ENCODE measurements around the gene POLN. TPM values are rescaled to one million over a fixed set of nuclear protein-coding genes. Genes with fewer than 3 reads are reported as not detected.
"Not testable (repeated sequence)": the region's sequence is repeated elsewhere in the genome, so short reads cannot be mapped to it uniquely, and the experiment has no call there.

POLN gene
- total RNA-seq, 2 donors from 2014 or later, result 2.8 to 2.9 TPM

- H3K27ac Mint-ChIP-seq, result no peak overlapping the region
- no peak overlapping the region for H3K27ac ChIP-seq (ENCODE audit: low read depth, low read length)
- no peak for TF ChIP-seq CTCF (conservative IDR thresholded peaks at IDR 0.05)
- no peaks in the 10 kb centered on the region for H3K4me1 ChIP-seq (ENCODE audit: control insufficient read depth, insufficient read depth, low read length)
- 97% methylated on average over 4 to 6 of the region's 6 CpGs for WGBS, 2 experiments (ENCODE audit: insufficient coverage in 1 of 2, insufficient read length in 1 of 2)
- H3K36me3 ChIP-seq (ENCODE audit: control insufficient read depth, insufficient read depth, low read length), result peaks cover 38% of the 10 kb centered on the region
- no peaks in the 10 kb centered on the region for H3K4me1 Mint-ChIP-seq
- DNase-seq, result no peak
- H3K36me3 Mint-ChIP-seq (ENCODE audit: low read depth), result peaks cover 30% of the 10 kb centered on the region
- H3K27me3 ChIP-seq (ENCODE audit: control insufficient read depth, insufficient read depth, low read length, poor library complexity, severe bottlenecking), result no peaks in the 10 kb centered on the region
- no peaks in the 10 kb centered on the region for H3K27me3 Mint-ChIP-seq (ENCODE audit: insufficient read depth)
- no peaks in the 10 kb centered on the region for H3K9me3 ChIP-seq (ENCODE audit: control insufficient read depth, low read length)
- no peaks in the 10 kb centered on the region for H3K9me3 Mint-ChIP-seq
- no peak overlapping the region for H3K4me3 ChIP-seq (ENCODE audit: low read length)
- H3K9ac ChIP-seq (ENCODE audit: extremely low read depth, low read length, poor library complexity, severe bottlenecking), result no peak overlapping the region
- no peak overlapping the region for H3K4me3 Mint-ChIP-seq
These were observed 10.8 kb downstream of the POLN start for GRCh38 chr4:2231082-2231481.

- Mint-ChIP-seq H3K27me3 (ENCODE audit: insufficient read depth) (no peaks in the 10 kb centered on the region), H3K36me3 (ENCODE audit: low read depth) (peaks cover 10% of the 10 kb centered on the region), H3K4me1 (peaks cover 19% of the 10 kb centered on the region), H3K27ac (no peak overlapping the region), H3K4me3 (no peak overlapping the region), H3K9me3 (no peaks in the 10 kb centered on the region)
- Histone ChIP-seq H3K27me3 (ENCODE audit: control insufficient read depth, insufficient read depth, low read length, poor library complexity, severe bottlenecking) (no peaks in the 10 kb centered on the region), H3K4me1 (ENCODE audit: control insufficient read depth, insufficient read depth, low read length) (no peaks in the 10 kb centered on the region), H3K4me3 (ENCODE audit: low read length) (no peak overlapping the region), H3K36me3 (ENCODE audit: control insufficient read depth, insufficient read depth, low read length) (peaks cover 23% of the 10 kb centered on the region), H3K9ac (ENCODE audit: extremely low read depth, low read length, poor library complexity, severe bottlenecking) (no peak overlapping the region), H3K9me3 (ENCODE audit: control insufficient read depth, low read length) (no peaks in the 10 kb centered on the region), H3K27ac (ENCODE audit: low read depth, low read length) (no peak overlapping the region)
- TF ChIP-seq CTCF (conservative IDR thresholded peaks at IDR 0.05), result no peak
- WGBS, 2 experiments (ENCODE audit: insufficient coverage in 1 of 2, insufficient read length in 1 of 2), result 93 to 94% methylated on average over 2 of the region's 2 CpGs
- no peak for DNase-seq
These were observed 15.7 kb downstream of the POLN start for GRCh38 chr4:2226261-2226660.

- Histone ChIP-seq H3K36me3 (ENCODE audit: control insufficient read depth, insufficient read depth, low read length) (peaks cover 21% of the 10 kb centered on the region), H3K27ac (ENCODE audit: low read depth, low read length) (no peak overlapping the region), H3K27me3 (ENCODE audit: control insufficient read depth, insufficient read depth, low read length, poor library complexity, severe bottlenecking) (no peaks in the 10 kb centered on the region), H3K4me3 (ENCODE audit: low read length) (no peak overlapping the region), H3K4me1 (ENCODE audit: control insufficient read depth, insufficient read depth, low read length) (peaks cover 8% of the 10 kb centered on the region), H3K9ac (ENCODE audit: extremely low read depth, low read length, poor library complexity, severe bottlenecking) (no peak overlapping the region), H3K9me3 (ENCODE audit: control insufficient read depth, low read length) (no peaks in the 10 kb centered on the region)
- Mint-ChIP-seq H3K27ac (peak overlapping the region; percentile 67), H3K4me3 (no peak overlapping the region), H3K9me3 (no peaks in the 10 kb centered on the region), H3K36me3 (ENCODE audit: low read depth) (peaks cover 8% of the 10 kb centered on the region), H3K4me1 (peaks cover 40% of the 10 kb centered on the region), H3K27me3 (ENCODE audit: insufficient read depth) (no peaks in the 10 kb centered on the region)
- 94 to 100% methylated on average over 1 to 2 of the region's 2 CpGs for WGBS, 2 experiments (ENCODE audit: insufficient coverage in 1 of 2, insufficient read length in 1 of 2)
- DNase-seq, result peak; percentile 68
- no peak for TF ChIP-seq CTCF (conservative IDR thresholded peaks at IDR 0.05)
These were observed 19.1 kb downstream of the POLN start for GRCh38 chr4:2222838-2223237.

- not testable (repeated sequence) for H3K4me3 ChIP-seq (ENCODE audit: low read length); H3K9me3 ChIP-seq (ENCODE audit: control insufficient read depth, low read length); H3K36me3 Mint-ChIP-seq (ENCODE audit: low read depth); H3K9me3 Mint-ChIP-seq; H3K27me3 ChIP-seq (ENCODE audit: control insufficient read depth, insufficient read depth, low read length, poor library complexity, severe bottlenecking); H3K9ac ChIP-seq (ENCODE audit: extremely low read depth, low read length, poor library complexity, severe bottlenecking); H3K27ac ChIP-seq (ENCODE audit: low read depth, low read length); H3K4me3 Mint-ChIP-seq; H3K4me1 ChIP-seq (ENCODE audit: control insufficient read depth, insufficient read depth, low read length); H3K27me3 Mint-ChIP-seq (ENCODE audit: insufficient read depth)
- peaks cover 40% of the 10 kb centered on the region for H3K4me1 Mint-ChIP-seq
- DNase-seq, result peak; percentile 75
- 31 to 47% methylated on average over 2 to 4 of the region's 4 CpGs for WGBS, 2 experiments (ENCODE audit: insufficient coverage in 1 of 2, insufficient read length in 1 of 2)
- H3K36me3 ChIP-seq (ENCODE audit: control insufficient read depth, insufficient read depth, low read length), result peaks cover 12% of the 10 kb centered on the region
- peak overlapping the region; percentile 67 for H3K27ac Mint-ChIP-seq
These were observed 20.5 kb downstream of the POLN start for GRCh38 chr4:2221378-2221777.

All from endodermal cell (in vitro differentiated cells).